Heart left ventricle (tissue), 16 donors: Measurements from ENCODE around the gene CDK19. TPM values are rescaled to one million over a fixed set of nuclear protein-coding genes. Genes with fewer than 3 reads are reported as not detected.

Experiments
- ATAC-seq, 4 donors: fragments of 200-7000 bp; cut with Tn5 transposase; one replicate each; pipeline ENCODE4 v1.9.1; 2020 to 2022; ENCODE audit warnings: moderate library complexity in 4 of 4, mild to moderate bottlenecking in 3 of 4, moderate number of reproducible peaks in 1 of 4
- DNase-seq, 5 donors: peaks; one replicate each; pipeline ENCODE4 v3.0.0-alpha.2; 2020
- H3K27ac ChIP-seq, 12 donors: fragments of 200-600 bp; sonication (generic) in 4 of 12; one replicate each; pipeline versions ENCODE4 v1.5.0 to v1.8.0; 2016 to 2022; ENCODE audit warnings: mild to moderate bottlenecking in 2 of 12
- H3K27me3 ChIP-seq, 9 donors: fragments of 200-600 bp; sonication (generic) in 2 of 9; one replicate each; pipeline versions ENCODE4 v1.5.1 to v1.8.0; 2016 to 2022; ENCODE audit warnings: mild to moderate bottlenecking in 3 of 9
- H3K36me3 ChIP-seq, 9 donors: fragments of 200-600 bp; sonication (generic) in 2 of 9; one replicate each; pipeline versions ENCODE4 v1.5.0 to v1.8.0; 2018 to 2022; ENCODE audit warnings: mild to moderate bottlenecking in 2 of 9
- H3K4me1 ChIP-seq, 12 donors: fragments of 200-600 bp; sonication (generic) in 4 of 12; one replicate each; pipeline versions ENCODE4 v1.5.0 to v1.8.0; 2016 to 2022; ENCODE audit warnings: mild to moderate bottlenecking in 3 of 12
- H3K4me3 ChIP-seq, 12 donors: fragments of 200-600 bp; sonication (generic) in 4 of 12; one replicate each; pipeline versions ENCODE4 v1.5.0 to v1.8.0; 2017 to 2022; ENCODE audit warnings: mild to moderate bottlenecking in 9 of 12, moderate library complexity in 4 of 12
- H3K9me3 ChIP-seq, 12 donors: fragments of 200-600 bp; sonication (generic) in 4 of 12; one replicate each; pipeline versions ENCODE4 v1.5.0 to v1.8.0; 2016 to 2022; ENCODE audit warnings: mild to moderate bottlenecking in 1 of 12
- CTCF ChIP-seq, 12 donors: fragments of 200-600 bp; sonication (generic) in 4 of 12; IDR thresholded peaks; one replicate each; pipeline versions ENCODE4 v1.5.0 to v1.8.0; 2018 to 2022; ENCODE audit warnings: antibody characterized with exemption in 12 of 12, mild to moderate bottlenecking in 5 of 12
- POLR2A ChIP-seq, 2 donors: fragments of 450-650 bp; IDR thresholded peaks; one replicate each; pipeline ENCODE4 v1.6.1; 2017; ENCODE audit warnings: antibody characterized with exemption in 2 of 2, mild to moderate bottlenecking in 2 of 2, moderate library complexity in 2 of 2
- WGBS, 4 donors: extraction: QIAGEN DNeasy Blood & Tissue Kit in 2 of 4; methylation state at CpG; one replicate each; pipeline versions ENCODE4 v1.1.5 to v1.1.7; 2013 to 2018; 5-methylcytosine and 5-hydroxymethylcytosine counted together
- intact Hi-C, 10 donors: fragments of 100-400 bp; cut with DNase I; formaldehyde crosslinking; loops; one replicate each; pipeline versions ENCODE4 v1.11.1 to v1.14.2; 2022
- polyA plus RNA-seq, 2 donors: library from polyadenylated mRNA; stranded (reverse); fragments of 200-250 nt; gene quantifications; one replicate each; pipeline ENCODE4 v1.2.3, GENCODE V29; 2013
- total RNA-seq, 9 donors: library from RNA; depleted of rRNA in 2 of 9; stranded (reverse); fragments of >200 nt in 2 of 9; fragmentation: NEBNext Ultra II Directional in 3 of 9; extraction: Animal tissue kit (Norgen Biotek cat#: 25700) in 3 of 9; gene quantifications; one replicate each; pipeline versions ENCODE4 v1.1.0 to v1.2.4, GENCODE V29; 2016 to 2023
- donor health status: ischemic (EF 13 %, LVEDD 7.1; RV severe dilation, severe dysfunction).
- donor health status: healthy with polysubstance abuse.
- donor health status: DM: no; HTN: yes; CAD: no.
- donor health status: DM: no; HTN: no; CAD: no.
- donor health status: ischemic (EF 25% LVEDD 6.9; RV normal size, moderate dysfunction).
- donor health status: ischemic (EF 25% LVEDD 5.7; RV mildly dilated, moderate dysfunction).
- donor health status: healthy.
- donor health status: DM: yes; HTN: yes; CAD: no.
- donor health status: ischemic (EF 35%, LVEDD 5.7; RV mildly dilated, moderate dysfunction).
- donor health status: nonischemic (EF 11% LVEDD 7.7; RV severe dilation, severe dysfunction).
- donor health status: DM: yes; HTN: yes; CAD: no.
- donor health status: PGD.
- donor health status: ischemic (EF 29% LVEDD 5.4; RV normal size, mild dysfunction).
- donor health status: nonischemic (EF 23%, LVEDD 6.1; RV moderate dilation, normal function).

The CDK19 gene
- total and polyA plus RNA-seq, 11 donors: 3.8 to 16.3 (median 8.3) TPM

GRCh38 chr6:110596354-110596753, 218.9 kb downstream of the CDK19 start:
- TF ChIP-seq CTCF (IDR thresholded peaks at IDR 0.05): no peak
- TF ChIP-seq POLR2A (IDR thresholded peaks at IDR 0.05): no peak
- Histone ChIP-seq H3K36me3 (no peaks in the 10 kb centered on the region), H3K27me3 (no peaks in the 10 kb centered on the region), H3K4me3 (no peak overlapping the region), H3K27ac (peak overlapping the region in 7 of 12 donors; percentile 13 to 43 (median 34)), H3K9me3 (peaks cover 0 to 5% (median 0%) of the 10 kb centered on the region in 12 donors), H3K4me1 (peaks cover 0 to 4% (median 0%) of the 10 kb centered on the region in 12 donors)
- ATAC-seq (peak; percentile 14 to 55 (median 38)), DNase-seq (no peak)
- 61 to 76% (median 70%) methylated on average over 3 of the region's 3 CpGs for WGBS, 4 donors
- intact Hi-C loops: no loop called here

- intact Hi-C loops: no loop called here
- Histone ChIP-seq H3K36me3 (no peaks in the 10 kb centered on the region), H3K27me3 (no peaks in the 10 kb centered on the region), H3K4me3 (no peak overlapping the region), H3K4me1 (peaks cover 0 to 4% (median 0%) of the 10 kb centered on the region in 12 donors), H3K27ac (peak overlapping the region in 1 of 12 donors; percentile 2), H3K9me3 (peaks cover 0 to 5% (median 0%) of the 10 kb centered on the region in 12 donors)
- no peak for ATAC-seq
- WGBS, 4 donors: 76 to 86% (median 80%) methylated on average over 2 of the region's 2 CpGs
- no peak for TF ChIP-seq POLR2A (IDR thresholded peaks at IDR 0.05)
- no peak for TF ChIP-seq CTCF (IDR thresholded peaks at IDR 0.05)
- no peak for DNase-seq
These were observed 220.2 kb downstream of the CDK19 start for GRCh38 chr6:110595112-110595511.

- TF ChIP-seq POLR2A (IDR thresholded peaks at IDR 0.05): no peak
- no peak for TF ChIP-seq CTCF (IDR thresholded peaks at IDR 0.05)
- no peaks in the 10 kb centered on the region for H3K27me3 ChIP-seq
- H3K36me3 ChIP-seq: no peaks in the 10 kb centered on the region
- intact Hi-C loops: no loop called here
- WGBS, 4 donors: 86 to 97% (median 95%) methylated on average over 1 of the region's 1 CpG
- H3K4me3 ChIP-seq: no peak overlapping the region
- H3K4me1 ChIP-seq: peaks cover 0 to 4% (median 0%) of the 10 kb centered on the region in 12 donors
- DNase-seq (no peak), ATAC-seq (no peak)
- H3K9me3 ChIP-seq: peaks cover 0 to 5% (median 0%) of the 10 kb centered on the region in 12 donors
- H3K27ac ChIP-seq: no peak overlapping the region
These were observed 221.6 kb downstream of the CDK19 start for GRCh38 chr6:110593637-110594036.

- intact Hi-C loops: no loop called here
- H3K4me1 ChIP-seq: peaks cover 0 to 4% (median 0%) of the 10 kb centered on the region in 12 donors
- no peak for DNase-seq
- no peaks in the 10 kb centered on the region for H3K36me3 ChIP-seq
- ATAC-seq: no peak
- no peak overlapping the region for H3K4me3 ChIP-seq
- TF ChIP-seq CTCF (IDR thresholded peaks at IDR 0.05) (no peak), POLR2A (IDR thresholded peaks at IDR 0.05) (no peak)
- 78 to 83% (median 80%) methylated on average over 5 of the region's 5 CpGs for WGBS, 4 donors
- H3K27ac ChIP-seq: no peak overlapping the region
- H3K9me3 ChIP-seq: peaks cover 0 to 5% (median 0%) of the 10 kb centered on the region in 12 donors
- no peaks in the 10 kb centered on the region for H3K27me3 ChIP-seq
These were observed 222.5 kb downstream of the CDK19 start for GRCh38 chr6:110592765-110593164.
